Fibroblast of villous mesenchyme (primary cell): Measurements from ENCODE around the gene RPS27L. TPM values are rescaled to one million over a fixed set of nuclear protein-coding genes. Genes with fewer than 3 reads are reported as not detected.

Source experiments
- DNase-seq: peaks from one replicate; pipeline ENCODE4 v3.0.0-alpha.2; 2010; ENCODE audit warnings: low read depth
- H3K4me3 ChIP-seq: 2 replicates; pipeline ENCODE4 v1.5.1; 2011; ENCODE audit warnings: low read depth, mild to moderate bottlenecking, low read length
- total RNA-seq: library from RNA; depleted of rRNA; stranded (reverse); fragments of >200 nt; gene quantifications from 2 replicates; pipeline ENCODE4 v1.2.3, GENCODE V29; 2012
- TF ChIP-seq, protein P1 (sequence below): IDR thresholded peaks from 2 replicates; pipeline ENCODE4 v1.5.1; 2012; ENCODE audit warnings: low read depth, mild to moderate bottlenecking, low read length; ENCODE audit not compliant: insufficient read depth

Gene RPS27L
- total RNA-seq, 1 donor: 308 TPM

GRCh38 chr15:63126726-63127125 lies 30.6 kb downstream of the RPS27L start:
- TF ChIP-seq, protein P1, sequence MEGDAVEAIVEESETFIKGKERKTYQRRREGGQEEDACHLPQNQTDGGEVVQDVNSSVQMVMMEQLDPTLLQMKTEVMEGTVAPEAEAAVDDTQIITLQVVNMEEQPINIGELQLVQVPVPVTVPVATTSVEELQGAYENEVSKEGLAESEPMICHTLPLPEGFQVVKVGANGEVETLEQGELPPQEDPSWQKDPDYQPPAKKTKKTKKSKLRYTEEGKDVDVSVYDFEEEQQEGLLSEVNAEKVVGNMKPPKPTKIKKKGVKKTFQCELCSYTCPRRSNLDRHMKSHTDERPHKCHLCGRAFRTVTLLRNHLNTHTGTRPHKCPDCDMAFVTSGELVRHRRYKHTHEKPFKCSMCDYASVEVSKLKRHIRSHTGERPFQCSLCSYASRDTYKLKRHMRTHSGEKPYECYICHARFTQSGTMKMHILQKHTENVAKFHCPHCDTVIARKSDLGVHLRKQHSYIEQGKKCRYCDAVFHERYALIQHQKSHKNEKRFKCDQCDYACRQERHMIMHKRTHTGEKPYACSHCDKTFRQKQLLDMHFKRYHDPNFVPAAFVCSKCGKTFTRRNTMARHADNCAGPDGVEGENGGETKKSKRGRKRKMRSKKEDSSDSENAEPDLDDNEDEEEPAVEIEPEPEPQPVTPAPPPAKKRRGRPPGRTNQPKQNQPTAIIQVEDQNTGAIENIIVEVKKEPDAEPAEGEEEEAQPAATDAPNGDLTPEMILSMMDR: no peak
- DNase-seq: no peak
- H3K4me3 ChIP-seq: no peak overlapping the region

DNA sequence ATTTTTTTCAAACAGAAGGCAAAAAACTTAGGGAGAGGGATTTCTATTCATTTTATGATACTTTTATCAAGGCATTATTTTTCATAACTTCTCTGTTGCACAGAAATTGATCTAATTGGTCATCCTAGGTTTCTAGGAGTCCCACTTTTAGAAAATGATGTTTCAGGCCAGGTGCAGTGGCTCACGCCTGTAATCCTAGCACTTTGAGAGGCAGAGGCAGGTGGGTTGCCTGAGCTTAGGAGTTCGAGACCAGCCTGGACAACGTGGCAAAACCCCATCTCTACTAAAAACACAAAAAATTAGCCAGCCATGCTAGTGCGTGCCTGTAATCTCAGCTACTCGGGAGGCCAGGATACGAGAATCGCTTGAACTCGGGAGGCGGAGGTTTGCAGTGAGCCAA lies 32.8 kb downstream of the RPS27L start:
- TF ChIP-seq, protein P1: no peak
- H3K4me3 ChIP-seq: no peak overlapping the region
- DNase-seq: no peak

DNA sequence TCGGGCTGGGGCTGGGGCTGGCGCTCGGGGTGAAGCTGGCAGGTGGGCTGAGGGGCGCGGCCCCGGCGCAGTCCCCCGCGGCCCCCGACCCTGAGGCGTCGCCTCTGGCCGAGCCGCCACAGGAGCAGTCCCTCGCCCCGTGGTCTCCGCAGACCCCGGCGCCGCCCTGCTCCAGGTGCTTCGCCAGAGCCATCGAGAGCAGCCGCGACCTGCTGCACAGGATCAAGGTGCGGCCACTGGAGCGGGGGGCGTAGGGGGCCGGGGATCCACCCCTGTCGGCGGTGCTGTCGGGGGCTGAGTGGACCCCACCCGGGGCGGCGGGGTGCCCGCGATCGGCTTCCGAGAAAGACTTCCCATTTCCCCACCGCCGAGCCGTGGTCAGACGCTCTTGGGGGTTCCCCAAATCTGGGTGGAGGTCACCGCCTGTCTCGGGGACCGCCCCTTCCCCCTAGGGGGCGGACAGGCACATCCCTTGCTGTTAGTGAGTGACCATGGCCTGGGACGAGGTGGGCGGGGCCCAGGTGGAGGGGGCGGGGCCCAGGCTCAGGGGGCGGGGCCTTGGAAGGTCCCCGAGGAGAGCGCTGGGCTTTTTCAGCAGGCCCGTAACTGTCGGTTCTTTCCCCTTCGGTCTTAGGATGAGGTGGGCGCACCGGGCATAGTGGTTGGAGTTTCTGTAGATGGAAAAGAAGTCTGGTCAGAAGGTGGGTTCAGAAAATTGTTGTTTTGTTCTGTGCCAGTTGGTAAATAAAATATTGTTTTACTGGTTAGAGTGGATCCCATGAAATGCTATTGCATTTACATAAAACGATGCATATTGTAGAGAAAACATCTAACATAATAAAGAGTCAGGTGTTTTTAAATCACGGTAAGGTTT lies 35.0 kb downstream of the RPS27L start:
- TF ChIP-seq, protein P1: peak; percentile 22
- peak; percentile 87 for DNase-seq
- H3K4me3 ChIP-seq: peak overlapping the region; percentile 90

- TF ChIP-seq, protein P1: no peak
- peak within 1 kb of the TSS; percentile 90 for H3K4me3 ChIP-seq
- DNase-seq: peak; percentile 92
Observed at GRCh38 chr15:63121382-63122001, 35.8 kb downstream of the RPS27L start, which contains the start of gene LACTB. Gene LACTB, plus strand, starts transcription at chr15:63121861. Its CDS starts 11 bp downstream, at chr15:63121872.

- DNase-seq: no peak
- TF ChIP-seq, protein P1: no peak
- no peak overlapping the region for H3K4me3 ChIP-seq
Observed at GRCh38 chr15:63118854-63119253, 38.4 kb downstream of the RPS27L start.

DNA sequence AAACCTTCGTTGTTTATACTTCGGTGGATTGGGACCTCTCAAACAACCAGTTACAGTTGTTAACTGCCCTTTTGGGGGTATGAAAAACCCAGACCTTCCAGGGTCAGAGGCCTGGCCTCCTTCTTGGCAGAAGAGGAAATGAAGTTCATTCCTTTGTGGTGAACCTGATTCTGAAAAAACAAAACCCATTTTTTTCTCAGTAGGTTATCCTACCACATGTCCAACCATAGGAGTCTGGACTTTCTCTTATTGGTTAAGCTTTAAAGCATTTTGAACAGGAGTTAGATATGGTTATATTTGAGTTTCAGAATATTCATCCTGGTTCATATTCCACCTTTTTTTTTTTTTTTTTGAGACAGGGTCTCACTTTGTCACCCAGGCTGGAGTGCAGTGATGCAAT lies 42.8 kb downstream of the RPS27L start:
- DNase-seq: no peak
- TF ChIP-seq, protein P1: no peak
- no peak overlapping the region for H3K4me3 ChIP-seq
